Smooth muscle cell of the brain vasculature (primary cell): Measurements from ENCODE around the gene LAMC3.

Experiments
- DNase-seq: peaks from one replicate; pipeline ENCODE4 v3.0.0-alpha.2; 2012; ENCODE audit warnings: low read depth, low spot score

The LAMC3 gene

DNA sequence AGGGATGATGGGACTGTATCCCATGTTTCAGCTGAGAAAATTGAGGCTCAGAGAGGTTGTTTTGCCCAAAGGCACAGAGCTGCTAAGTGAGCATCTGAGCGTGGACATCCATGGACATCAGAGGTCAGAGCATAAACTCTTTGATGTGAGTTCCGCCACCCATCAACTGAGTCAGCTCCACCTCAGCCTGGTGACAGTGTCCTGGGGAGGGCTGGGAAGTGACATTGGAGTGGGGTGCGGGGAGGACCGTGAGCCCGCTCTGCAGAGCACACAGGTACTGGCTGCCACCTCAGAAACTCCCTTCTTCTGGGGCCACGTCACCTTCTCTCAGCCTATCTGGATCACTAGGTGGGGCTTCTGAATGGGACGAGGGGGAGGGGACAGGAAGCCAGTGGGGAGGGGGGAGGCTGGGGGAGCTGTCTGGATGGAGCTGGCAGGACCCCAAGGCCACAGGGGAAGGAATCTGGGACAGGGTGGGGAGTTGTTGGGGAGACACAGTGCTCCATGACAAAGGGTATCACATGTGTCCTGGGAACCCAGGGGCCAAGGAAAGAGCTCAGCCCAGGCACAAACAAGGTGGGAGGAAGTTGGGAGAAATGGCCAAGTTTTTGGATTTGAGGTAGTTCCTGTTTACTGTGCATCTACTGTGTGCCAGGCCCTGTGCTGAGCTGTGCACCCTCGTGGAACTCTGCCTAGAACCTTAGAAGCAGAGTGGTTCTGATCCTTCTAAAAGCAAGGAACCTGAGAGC is 2.5 kb downstream of the LAMC3 start:
- no peak for DNase-seq

DNA sequence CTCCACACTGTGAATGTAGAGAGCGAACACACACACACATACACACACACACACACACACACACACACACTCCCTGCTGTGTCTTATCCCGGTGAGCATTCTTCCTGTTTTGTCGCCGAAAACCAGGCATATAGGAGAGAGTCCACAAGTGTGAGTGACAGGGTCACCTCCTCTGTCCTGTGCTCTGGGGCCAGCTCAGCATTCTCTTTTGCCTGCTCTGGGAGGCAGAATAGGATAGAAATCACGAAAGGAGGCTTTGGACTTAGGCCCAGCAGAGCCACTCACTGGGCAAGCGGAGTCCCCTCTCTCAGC is 3.0 kb downstream of the LAMC3 start:
- no peak for DNase-seq

DNA sequence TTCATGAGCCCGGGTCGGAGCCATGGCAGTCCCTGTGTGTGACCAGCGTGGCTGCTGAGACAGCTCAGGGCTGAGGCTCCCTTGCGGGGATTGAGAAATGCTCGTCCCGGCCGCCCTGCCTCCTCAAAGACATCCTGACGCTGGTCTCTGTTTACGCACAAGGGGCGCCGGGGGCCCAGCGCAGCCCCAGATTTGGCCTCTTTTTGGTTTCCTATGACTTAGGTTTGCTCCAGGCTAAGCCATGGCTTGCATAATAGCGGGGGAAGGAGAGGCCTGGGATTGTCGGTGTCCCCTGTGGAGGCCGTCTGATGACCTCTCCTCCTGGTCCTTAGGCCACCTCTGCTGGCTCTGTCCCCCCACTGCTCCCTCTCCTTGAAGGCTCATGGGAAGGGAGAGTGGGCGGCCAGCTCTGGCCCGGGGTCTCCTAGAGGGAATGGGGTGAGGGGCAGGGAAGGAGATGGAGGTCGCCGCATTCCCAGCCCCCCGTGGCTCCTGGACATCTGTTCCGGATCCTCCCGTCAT is 3.5 kb downstream of the LAMC3 start:
- no peak for DNase-seq

DNA sequence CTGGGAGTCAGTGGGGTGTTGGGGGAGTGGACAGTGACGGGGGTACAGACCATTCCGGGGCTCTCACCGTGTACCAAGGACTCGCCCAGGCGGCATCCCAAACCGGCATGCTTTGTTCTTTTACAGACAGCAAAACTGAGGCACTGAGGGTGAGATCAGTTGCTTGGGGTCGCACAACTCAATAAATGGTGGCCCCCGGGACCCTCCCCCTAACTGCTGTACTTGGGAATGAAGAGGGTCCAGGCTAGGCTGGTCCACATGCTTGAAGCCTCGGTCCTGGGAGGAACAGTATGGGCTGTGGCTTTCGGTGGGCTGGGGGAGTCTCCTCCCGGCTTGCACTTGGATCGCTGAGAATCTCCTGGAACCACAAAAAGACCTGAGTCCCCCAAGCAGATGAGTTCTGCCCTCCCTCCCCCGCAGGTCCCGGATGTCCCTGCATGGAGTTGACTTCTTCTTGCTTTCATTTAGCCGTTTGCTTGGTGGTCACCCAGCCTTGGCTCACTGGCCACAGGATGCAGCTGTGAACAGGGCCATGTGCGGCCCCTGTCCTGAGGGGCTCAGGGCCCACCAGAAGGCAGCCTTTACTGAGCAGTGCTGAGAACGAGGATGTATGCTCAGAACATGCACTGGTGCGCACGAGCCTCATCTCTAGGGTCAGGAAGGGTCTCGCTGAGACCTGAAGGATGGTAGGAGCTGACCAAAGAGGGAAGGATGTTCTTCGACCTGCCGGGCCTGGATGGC is 4.2 kb downstream of the LAMC3 start:
- DNase-seq = no peak

DNA sequence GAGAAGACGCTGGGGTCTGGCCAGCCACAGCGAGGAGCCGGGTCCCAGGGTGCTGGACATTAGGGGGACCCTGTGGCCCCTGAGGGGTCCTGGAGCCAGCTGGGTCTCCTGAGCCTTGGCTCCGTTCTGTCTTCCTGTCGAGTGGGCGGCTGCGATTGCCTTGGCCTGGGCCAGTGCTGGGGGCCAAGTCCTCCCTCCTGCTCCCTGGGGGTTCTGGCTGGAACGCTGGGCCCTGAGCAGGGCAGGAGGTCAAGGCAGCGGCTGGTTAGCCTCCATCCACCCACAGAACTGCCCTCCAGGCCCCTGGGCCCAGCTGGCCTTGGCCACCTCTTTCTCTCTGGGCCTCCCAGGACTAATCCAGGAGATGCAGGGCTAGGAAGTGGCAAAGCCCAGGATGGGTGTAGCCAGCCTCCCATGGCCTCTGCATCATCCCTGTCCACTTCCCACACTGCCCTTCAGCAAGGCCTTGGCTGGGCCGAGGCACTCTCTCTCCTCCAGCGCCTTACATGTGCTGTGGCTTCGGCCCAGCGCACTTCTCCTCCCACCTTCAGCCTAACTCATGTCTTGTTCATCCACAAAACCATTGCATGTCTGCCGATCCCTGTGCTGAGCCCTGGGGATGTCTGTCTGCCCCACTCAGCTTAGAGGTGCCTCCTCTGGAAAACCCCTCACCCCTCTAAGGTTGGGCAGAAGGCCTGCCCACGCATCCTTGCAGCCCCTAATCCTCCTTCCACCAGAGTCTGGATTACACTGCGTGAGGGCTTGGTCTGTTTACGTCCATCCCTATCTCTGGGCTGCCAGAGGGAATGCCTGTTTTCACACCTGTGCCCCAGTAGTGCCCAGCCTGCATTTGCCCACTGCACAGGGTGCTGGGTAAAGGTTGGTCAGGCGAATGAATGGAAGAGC is 5.0 kb downstream of the LAMC3 start:
- no peak for DNase-seq

DNA sequence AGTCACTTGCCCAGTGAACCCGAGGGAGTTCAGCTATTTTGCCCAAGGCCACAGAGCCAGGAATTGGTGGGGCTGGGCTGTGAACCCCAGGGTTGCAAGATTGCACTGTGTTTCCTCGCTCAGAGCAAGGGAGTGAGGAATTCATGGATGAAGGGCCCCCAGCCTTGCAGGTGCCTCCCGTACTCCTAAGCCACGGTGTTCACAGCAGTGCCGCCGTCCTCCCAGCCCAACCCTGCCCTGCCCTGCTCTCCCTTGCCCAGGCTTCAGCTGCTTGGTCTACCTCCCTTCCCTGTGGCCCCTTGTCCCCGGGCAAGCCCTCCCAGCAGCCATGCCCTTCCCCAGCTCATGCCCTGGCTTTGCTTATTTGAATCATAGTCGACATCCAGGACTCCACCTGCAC is 6.1 kb downstream of the LAMC3 start:
- no peak for DNase-seq

DNA sequence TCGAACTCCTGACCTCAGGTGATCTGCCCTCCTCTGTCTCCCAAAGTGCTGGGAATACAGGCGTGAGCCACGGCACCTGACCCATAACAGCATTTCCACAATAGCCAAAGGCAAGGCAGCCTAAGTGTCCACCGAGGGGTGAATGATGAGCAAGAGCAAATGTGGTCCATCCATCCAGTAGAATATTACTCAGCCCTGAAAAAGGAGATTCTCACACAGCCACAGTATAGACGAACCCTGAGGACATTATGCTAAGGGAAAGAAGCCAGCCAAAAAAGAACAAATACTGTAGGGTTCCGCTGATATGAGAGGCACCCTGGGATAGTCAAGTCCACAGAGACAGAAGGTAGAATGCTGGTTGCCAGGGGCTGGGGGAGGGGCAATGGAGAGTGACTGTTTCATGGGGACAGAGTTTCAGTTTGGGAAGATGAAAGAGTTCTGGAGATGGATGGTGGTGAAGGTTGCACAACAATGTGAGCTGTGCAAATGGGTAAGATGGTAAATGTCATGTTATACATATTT is 7.0 kb downstream of the LAMC3 start:
- no peak for DNase-seq

DNA sequence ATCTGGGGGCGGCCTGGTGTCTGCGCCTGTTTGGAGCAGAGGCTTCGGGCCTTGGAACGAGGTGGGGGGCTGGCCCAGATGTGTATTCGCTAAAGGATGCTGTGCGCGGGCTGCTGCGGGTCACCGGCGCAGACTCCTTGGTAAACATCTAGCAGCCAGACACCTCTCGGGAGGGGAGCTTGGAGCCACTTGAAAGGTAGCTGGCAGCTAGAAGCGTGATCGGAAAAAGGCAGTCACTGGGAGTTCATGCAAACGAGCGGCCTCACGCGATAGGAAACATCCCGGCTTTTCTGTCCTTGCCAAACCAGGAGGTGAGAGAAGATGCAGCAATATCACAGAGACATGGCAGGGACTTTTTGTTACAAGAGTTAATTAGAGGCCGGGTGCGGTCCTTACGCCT is 8.1 kb downstream of the LAMC3 start:
- no peak for DNase-seq

DNA sequence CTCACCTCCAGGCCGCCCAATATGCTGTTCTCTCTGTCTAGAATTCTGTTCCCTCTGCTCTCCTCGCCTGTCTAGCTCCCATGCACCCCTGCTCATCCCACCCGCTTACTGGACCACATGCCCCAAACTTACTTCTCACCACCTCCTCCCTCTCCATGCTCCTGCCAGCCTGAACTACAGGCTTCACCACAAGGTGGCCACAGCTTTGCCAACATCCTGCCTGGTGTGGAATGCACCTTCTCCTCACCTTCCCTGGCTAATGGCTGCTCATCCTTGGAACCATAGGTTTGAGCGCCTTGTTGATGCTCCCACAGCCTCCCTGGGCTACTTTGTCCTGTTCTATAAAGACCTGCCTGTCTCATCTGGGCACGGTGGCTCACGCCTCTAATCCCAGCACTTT is 9.6 kb downstream of the LAMC3 start:
- no peak for DNase-seq

DNA sequence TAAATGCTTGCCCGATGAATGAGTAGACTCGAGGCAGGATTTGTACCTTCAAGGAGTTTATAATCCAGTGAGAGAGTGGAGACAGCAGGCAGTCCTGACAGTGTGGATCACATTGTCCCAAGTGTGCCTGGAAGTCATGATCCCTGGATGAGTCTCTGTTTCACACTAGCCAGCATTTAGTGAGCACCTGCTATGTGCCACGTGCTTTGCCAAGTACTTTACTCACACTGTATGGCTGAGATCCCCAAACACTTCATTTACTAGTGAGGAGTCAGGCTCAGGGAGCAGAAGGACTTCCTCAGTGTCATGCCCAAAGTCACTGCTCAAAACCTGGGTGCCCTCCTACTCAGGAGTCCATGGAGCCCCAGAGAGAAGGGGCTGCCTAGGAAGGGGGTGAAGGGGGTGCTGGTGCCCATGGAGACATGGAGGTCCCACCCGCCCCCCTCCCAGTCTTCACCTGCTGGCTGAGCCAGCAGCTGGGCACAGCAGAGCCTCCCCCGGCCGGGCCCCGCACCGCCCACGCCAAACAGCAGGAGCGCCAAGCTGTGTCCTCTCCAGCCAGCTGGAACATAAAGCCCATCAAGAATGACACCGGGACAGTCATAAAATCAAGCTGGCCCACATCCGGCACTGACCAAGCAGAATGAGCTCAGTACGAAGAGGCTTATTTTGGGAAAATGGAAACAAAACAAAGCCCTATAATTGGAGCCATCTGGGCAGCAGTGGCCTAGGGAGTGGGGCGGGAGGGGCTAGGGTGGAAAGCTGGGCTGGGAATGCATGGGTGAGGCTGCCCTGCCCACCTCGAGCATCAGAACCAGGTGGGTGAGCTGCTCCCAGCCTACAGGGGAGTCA is 10.6 kb downstream of the LAMC3 start:
- DNase-seq = no peak

DNA sequence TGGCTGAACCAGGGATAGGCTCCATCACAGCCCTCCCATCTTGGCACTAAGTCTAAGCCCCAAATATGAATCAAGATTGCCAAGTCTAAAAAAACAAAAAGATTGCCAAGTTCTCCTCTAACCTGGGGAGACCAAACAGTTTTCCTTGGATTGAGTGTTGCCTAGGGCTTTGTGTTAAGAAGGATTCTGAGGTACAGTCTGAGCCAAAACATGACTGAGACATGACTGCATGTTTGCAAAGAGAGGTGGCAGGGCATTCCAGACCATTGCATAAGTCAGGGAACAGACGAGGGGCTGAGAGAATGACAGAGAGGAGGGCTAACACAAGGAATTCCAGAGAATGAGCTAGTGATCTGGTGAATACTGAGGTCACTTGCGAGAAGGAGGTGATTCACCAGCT is 11.4 kb downstream of the LAMC3 start:
- no peak for DNase-seq

DNA sequence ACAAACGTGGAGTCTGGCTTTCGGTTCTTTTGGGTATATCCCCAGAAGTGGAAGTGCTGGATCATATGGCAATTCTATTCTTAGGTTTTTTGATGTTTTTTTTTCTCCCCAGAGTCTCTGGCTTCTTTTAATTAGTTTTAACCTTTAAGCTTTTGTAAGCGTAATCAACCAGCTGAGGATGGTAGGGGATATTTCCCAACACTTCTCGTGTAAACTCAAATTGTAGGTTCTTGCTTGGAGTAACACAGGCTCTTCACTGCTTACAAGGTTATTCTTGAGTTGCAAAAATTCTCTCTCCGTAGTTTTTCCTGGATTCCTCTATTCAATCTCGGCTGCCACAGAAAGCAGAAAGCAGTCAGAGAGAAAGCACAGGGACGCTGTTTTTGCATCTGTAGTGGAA is 11.9 kb downstream of the LAMC3 start:
- no peak for DNase-seq

DNA sequence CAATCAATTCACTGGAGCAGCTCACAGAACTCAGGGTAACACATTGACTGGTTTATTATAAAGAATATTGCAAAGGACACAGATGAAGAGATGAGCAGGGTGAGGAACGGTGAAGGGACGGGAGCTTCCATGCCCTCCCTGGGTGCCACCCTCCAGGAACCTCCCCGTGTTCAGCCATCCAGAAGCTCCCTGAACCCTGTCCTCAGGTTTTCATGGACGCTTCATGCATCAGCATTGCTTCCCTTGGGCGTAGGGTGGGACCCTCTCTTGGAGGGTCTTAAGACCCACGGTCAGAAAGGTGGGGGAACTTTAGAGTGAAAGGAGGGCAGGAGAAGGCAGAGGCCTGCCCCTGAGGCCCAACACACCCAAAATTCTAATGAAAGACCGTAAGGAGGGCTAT is 12.8 kb downstream of the LAMC3 start:
- DNase-seq = no peak

DNA sequence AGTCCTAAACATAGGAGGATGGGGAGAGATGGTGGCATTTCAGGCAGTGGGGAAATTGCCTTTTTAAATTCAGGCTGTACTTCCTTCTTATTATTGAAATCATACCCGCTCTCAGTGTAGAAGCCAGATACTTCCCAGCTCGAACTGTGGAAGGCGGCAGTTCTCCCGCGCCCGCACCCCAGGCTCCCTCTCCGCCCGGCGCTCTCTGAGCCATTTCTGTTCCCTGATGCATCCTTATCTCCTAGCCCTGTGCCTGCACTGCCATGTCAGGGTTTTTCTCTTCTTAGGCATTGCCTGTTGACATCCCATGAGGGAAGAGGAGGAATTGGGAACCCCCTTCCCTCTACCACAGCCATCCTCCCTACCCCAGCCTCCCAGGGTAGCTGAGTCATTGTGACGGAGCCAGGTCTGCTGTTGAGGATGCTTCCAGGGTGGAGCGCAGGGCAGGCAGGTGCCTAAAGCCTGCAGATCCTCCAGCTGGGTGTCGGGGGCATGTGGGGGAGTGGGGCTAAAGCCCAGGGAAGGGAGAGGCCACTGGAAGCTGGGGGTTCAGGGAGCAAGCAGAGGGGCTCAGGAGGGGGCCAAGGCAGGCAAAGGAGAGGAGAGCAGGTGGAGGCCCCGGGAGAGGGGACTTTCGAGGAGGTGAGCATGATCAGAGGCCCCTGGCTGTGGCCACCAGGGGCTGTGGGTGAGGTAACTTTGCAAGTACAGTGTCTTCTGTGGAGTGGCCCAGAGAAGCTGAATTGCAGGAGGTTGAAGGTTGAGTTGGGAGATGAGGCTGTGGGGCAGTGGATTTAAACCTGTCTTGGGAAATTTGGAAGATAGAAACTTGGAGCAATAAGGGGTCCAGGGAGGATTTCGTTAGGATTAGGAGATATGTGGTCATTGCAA is 16.2 kb downstream of the LAMC3 start:
- no peak for DNase-seq

DNA sequence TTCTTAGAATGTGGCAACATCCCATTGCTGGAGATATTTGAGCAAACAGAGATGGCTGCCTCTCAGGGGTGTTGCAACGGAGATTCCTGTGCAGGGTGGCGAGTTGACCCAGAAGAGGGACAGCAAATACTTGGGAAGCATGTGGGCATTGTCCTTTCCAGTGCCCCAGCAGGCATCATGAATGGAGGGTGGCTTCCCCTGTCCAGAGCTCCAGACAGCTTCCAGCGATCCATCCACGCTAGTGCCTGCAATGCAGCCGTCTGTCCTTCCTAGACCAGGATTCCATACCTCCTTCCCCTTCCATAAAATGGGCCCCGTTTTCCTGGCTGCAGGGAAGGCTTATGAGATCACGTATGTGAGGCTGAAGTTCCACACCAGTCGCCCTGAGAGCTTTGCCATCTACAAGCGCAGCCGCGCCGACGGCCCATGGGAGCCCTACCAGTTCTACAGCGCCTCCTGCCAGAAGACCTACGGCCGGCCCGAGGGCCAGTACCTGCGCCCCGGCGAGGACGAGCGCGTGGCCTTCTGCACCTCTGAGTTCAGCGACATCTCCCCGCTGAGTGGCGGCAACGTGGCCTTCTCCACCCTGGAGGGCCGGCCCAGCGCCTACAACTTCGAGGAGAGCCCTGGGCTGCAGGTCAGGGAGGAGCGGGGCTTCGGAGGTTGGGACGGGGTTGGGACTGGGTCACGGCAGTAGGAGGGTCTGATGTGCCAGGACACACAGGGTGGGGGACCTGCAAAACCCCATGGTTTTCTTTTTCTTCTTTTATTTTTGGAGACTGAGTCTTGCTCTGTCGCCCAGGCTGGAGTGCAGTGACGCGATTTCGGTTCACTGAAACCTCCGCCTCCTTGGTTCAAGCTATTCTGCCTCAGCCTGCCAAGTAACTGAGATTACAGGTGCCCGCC is 17.2 kb downstream of the LAMC3 start:
- DNase-seq = no peak

DNA sequence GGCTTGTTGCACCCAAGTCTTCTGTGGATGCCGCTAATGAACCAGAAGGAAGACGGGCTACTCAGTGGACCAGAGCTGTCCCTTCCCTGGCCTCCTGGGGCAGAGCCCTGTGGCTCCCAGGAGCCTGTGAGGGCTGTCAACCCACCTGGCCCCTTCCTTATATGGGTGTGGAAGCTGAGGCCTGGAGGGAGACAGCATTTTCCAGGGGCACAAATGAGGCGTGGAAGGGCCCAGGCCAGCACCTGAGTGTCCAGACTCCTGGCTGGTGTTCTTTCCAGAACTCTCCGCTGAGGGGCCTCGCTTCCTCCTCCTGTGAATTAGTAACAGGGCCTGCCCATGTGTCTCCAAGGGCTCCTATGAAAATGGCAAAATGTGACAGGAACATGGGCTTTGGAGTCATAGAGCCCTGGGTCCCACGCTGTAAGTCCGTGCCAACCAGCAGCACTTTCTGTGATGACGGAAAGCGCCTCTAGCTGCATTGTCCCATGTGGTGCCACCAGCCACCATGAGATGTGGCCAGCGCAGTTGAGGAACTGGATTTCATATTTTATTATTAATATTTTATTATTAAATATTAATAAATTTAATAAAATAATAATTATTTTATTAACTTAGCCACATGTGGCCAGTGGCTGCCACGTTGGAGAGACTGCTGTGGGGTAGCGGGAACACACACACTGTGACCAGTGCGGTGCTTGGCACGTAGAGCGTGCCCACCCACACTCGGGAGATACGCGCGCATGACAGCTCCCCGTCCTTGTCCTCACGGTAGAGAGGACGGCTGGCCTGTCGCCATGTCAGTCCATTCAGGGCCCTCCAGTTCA is 18.3 kb downstream of the LAMC3 start:
- no peak for DNase-seq

DNA sequence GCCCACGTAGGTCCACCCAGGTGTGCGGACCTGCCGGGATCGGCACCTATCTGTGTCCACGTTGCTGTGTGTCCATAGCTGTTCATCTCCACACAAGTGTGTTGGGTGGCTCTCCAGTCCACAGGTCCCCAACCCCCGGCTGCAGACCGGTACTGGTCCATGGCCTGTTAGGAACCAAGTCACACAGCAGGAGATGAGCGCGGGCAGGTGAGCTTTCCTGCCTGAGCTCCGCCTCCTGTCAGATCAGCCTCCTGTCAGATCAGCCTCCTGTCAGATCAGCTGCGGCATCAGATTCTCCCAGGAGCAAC is 18.9 kb downstream of the LAMC3 start:
- no peak for DNase-seq

DNA sequence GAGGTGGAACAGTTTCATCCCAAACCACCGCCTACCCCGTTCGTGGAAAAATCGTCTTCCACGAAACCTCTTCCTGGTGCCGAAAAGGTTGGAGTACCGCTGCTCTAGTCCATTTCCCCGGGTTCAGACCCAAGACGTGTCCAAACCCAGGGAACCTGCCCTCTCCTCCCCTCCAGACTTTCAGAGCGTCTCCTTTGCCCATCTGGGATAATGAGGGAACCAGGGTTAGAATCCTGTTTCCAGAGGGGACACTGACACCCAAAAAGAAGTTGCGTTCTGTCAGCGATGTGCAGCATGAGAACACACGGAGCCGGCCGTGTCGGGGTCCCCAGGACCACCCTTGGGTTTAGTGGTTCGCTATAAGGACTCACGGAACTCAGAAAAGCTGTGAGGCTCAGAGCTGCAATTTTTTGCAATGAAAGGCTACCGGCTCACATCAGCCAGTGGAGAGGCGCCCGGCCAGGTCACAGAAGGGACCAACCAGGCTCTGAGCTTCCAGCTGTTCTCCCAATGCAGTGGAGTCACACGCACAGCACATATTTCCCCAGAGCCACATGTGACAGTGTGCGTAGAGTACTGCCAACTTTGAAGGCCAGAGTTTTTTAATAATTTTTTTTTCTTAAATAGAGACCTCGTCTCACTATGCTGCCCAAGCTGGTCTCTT is 19.4 kb downstream of the LAMC3 start:
- DNase-seq = no peak
